Measurements from ENCODE around the gene SFTPD. TPM values are rescaled to one million over a fixed set of nuclear protein-coding genes. Genes with fewer than 3 reads are reported as not detected.
"Not testable (repeated sequence)": the region's sequence is repeated elsewhere in the genome, so short reads cannot be mapped to it uniquely, and the experiment has no call there.

The SFTPD gene
- total RNA-seq, 1 donor from 2014 or later, result not detected

DNA sequence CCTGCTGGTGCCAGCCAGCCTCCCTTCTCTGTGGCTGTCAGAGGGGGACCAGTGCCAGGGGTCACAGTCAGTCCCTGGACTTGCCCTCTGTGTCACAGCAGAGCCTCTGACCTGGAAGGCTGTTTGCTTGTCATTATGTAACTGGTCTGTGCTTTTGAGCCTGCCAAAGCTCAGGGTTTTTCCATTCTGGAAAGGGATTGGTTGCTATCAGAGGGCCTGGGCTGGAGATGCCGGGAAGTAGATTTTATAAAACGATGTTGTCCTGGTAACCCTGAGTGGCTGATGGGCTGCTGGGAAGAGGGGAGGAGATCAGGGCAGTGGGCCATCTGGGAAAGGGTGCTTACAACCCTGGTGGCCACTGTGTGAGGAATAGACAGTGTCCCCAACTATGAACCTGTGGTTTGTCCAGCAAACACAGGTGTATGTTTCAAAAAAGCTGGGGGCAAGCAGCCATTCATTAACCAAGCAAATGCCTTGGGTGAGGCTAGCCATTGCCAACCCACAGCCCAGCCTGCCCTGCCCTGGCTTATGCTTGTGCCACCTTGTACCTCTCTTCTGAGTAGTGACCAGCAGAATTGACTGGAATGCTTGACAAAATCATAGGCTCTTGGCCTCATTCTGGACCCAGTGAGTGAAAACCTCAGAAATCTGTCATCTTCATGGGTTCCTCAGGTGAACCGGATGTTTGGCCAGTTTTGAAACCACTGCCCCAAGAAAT, 21.6 kb downstream of the SFTPD start:
- DNase-seq (ENCODE audit: low read depth), result peak; percentile 18

DNA sequence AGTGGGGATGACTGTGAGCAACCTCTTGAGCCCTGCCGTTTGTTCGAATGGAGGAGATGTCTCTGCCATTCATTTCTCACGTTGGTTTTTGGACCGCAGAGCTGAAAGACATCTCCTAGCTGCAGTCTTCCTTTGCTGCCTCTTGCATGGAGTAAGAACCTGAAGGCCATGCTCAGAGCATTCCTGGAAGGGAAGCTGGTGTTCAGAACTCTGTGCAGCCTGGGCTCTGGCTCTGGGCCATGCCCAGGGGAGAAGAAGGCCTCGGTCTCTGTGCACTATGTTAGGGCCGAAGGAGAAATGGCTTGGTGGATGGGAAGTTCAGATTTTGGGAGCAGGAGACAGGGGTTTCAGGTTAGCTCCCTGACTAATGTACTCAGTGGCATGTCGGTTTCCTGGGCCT, 22.9 kb downstream of the SFTPD start:
- no peak for DNase-seq (ENCODE audit: low read depth)

DNA sequence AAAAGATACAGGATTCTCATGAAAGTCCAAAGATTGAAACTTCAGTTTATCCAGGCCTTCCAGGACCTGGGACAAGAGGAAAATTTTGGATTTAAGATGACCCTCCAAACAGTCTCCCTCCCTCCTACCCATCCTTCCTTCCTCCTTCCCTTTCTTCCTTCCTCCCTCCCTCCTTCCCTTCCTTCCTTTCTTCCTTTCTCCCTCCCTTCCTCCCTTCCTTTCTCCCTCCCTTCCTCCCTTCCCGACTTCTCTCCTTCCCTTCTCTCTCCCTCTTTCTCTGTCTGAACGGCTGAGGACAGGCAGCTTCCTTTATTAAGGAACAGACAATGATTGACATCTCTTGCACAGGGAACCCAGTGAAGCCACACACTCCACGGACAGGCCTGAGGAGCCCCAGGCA, 23.3 kb downstream of the SFTPD start:
- DNase-seq (ENCODE audit: low read depth), result no peak

DNA sequence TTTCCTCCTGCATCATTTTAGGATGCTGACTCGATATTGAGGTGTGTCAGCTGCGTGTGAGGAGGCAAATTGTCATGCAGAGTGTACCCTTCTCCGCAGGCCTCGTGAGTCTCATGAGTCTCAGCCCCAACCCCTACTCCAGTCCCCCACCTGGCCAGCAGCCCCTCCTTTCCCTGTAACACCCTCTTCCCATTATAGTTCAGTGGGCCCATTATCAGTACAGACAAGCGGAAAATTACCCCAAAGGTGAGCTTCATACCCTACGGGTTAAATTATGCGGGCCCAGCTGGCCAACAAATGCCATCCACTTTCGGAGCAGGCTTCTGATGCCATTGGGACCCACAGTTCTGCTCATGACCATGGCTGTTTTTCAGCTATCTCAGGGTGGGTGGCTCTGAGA, 25.2 kb downstream of the SFTPD start:
- DNase-seq (ENCODE audit: low read depth), result no peak

DNA sequence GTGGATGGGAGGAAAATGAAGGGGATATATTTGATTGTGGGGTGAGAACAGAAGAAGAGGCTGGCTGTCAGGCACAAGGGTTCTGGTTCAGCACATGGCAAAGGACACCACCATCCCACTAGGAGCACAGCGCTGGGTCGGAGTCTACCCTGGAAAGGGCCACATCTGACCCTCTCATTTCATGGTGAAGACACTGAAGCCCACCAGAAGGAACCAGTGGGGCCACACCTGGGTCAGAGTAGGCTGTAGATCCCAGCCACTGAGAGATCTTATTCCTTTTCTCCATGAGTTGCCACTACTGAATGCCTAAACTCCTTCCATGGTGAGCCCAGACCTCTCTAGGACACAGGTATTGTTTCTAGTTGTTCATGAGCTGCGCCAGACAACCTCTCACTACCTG, 25.8 kb downstream of the SFTPD start:
- no peak for DNase-seq (ENCODE audit: low read depth)

DNA sequence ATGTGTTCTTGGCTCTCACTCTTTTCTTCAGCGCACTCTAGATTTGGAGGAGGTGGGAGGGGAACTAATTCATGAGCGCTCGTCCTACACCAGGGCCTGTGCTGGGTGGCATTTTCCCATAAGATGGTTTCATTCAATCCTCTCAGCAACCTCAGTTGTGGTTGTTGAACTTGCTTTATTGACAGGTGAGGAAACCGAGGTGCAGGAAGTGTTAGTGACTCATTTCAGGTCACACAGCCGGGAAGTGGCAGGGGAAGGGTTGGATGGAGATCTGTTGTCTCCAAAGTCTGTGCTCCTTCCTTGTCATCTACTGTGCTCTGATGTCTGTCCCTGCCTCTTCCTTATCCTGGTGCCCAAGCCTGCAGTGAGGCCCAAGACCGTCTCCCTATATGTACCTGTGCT, 26.9 kb downstream of the SFTPD start:
- DNase-seq (ENCODE audit: low read depth), result not testable (repeated sequence)

DNA sequence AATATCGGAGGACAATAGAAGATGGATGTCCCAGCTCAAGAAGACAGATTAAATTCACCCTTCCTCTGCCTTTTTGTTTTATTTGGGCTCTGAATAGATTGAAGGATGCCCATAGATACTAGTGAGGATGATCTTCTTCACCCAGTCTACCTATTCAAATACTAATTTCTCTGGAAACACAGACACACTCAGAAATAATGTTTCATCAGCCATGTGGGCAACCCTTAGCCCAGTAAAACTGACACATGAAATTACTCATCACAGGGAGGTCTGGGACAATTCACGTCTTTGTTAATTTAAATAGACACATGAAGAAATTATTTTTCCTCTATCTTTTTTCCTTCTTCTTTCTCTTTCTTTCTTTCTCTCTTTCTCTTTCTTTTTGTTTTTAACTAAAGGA, 33.1 kb downstream of the SFTPD start:
- not testable (repeated sequence) for DNase-seq (ENCODE audit: low read depth)

DNA sequence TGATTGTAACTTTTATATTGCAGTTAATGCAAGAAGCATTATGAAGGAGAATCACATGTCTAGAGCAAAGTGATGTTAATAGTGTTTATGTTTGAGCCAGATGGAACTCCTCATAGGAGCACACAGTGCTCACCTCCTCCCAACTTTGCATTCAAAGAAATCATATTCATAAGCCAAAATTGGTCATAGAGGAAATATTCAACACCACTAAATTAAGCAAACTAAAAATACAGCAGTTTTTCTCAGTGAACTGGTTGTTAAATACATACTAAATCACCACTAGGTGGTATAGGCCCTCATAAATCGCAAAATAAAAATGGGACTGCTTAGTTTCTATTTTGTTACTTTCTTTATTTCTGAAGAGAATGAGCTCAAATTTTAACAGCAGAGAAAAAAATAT, 34.4 kb downstream of the SFTPD start:
- DNase-seq (ENCODE audit: low read depth), result not testable (repeated sequence)

DNA sequence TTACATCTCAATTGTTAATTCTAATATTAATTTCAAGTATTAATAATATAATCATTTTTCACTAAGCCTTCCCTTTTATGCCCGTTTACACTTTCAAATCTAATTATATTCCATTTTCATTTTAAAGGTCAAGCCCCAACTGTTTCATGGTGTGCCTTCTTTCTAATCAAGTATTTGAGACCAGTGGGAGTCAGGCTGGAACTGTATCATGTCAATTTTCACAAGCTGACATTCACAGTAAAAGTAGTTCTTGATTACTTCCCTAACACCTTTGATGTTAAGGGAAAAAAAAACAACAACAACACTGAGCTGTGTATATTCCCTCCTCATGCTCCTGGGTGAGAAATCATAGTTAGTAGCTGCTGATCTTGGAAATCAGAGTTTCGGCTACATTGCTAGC, 38.1 kb downstream of the SFTPD start:
- no peak for DNase-seq (ENCODE audit: low read depth)

DNA sequence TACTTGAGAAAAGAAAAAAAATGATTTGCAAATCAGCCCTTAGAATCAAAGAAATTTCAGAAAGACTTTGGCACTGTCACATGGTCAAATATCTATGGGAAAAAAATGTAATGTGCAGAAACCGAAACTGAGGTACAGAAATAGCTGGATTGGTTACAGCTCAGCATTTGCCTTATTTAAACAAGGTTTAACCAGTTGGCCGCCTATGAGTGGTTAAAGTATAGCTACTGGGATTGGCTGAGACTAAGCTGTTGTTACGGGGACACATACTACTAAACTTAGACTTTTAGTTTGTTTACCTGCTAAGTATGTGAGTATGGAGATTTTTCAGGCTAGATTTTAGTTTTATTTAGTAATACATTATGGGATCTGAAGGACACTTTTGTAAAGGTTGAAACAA, 38.6 kb downstream of the SFTPD start:
- no peak for DNase-seq (ENCODE audit: low read depth)

DNA sequence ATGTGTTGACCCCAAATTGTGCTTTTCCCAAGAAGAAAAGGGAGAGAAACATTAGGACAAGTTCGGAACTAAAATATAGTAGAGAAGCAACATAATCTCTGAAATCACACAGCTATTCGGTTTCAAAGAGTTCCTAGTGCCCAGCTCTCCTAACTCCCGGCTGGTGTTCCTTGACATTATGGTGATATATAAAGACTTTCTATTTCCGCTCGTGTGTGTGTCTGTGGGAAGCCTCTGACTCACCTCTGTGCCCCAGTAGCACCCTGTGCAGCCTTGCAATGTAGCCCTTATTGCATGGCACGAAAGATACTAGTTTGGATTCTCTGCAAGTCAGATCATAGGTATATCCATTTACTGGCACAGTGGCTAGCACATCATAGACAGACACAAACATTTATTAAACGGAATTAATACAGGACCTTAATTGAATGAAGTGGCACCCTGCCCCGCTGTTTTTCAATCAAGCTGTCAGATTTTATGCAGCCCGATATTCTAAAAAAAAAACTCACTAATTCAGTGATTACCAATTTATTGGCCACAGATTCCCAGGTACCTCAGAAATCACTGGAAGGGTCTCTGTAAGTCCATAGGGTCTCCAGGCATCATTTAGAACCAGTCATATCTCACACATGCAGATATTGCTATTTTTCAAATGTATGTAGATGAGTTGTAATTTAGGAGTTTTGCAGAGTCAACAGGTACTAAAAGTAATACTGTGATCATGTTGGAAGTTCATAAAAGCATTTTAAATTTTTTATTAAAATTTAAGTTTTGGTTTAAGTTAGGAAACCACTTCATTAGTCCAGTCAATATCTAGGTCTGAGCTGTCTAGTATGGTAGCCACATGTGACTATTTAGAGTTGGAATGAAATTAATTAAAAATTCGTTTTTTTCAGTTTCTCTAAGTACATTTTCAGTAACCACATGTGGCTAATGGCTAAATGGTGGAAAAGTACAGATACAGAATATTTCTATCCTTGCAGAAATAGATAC, 43.3 kb downstream of the SFTPD start:
- DNase-seq (ENCODE audit: low read depth), result peak; percentile 64

DNA sequence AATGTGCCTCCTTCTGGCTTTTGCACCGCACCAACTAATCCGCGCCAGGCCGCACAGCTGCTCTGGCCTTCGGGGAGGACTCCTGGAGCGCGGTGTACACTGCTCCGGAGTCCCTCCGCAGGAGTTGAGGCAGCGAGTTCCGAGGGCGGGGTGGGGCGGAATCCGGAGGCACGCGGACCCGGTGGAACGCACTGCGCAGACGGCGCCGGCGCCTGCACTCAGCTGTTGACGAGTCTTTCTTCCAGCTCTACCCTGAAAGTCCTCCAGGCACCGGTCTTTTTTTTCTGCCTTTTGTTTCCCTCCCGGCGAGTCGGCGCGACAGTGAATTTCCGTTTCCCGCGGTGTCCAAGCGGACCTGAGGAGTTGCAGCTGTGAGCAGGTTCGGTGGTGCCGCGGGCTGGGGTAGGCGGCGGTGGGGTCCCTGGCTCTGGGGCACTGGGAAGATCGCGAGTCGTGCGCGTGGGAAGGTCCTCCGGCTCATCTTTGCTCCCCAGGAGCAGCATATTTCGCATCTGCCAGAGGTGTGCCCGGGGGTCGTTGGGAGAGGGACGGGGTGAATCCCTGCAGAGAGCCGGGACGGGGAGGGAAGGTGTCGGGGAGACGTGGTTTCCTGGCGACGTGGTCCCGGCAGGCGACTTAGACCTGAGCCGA, 44.1 kb downstream of the SFTPD start:
- peak; percentile 88 for DNase-seq (ENCODE audit: low read depth)

DNA sequence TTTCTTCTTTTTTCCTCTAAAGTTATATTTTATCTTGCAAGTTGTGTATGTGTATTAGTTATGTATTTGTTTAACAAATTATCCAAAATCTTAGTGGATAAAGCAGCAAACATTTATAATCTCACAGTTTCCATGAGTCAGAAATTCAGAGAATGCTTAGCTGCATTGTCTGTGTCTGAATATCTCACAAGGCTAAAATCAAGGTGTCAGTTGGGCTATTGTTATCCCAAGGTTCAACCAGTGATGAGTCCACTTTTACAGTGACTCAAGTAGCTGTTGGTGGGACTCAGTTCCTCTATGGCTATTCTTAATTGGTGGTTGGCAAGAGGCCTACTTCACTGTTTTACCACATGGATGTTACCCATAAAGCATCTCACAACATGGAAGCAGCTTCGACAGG, 47.3 kb downstream of the SFTPD start:
- DNase-seq (ENCODE audit: low read depth), result not testable (repeated sequence)

DNA sequence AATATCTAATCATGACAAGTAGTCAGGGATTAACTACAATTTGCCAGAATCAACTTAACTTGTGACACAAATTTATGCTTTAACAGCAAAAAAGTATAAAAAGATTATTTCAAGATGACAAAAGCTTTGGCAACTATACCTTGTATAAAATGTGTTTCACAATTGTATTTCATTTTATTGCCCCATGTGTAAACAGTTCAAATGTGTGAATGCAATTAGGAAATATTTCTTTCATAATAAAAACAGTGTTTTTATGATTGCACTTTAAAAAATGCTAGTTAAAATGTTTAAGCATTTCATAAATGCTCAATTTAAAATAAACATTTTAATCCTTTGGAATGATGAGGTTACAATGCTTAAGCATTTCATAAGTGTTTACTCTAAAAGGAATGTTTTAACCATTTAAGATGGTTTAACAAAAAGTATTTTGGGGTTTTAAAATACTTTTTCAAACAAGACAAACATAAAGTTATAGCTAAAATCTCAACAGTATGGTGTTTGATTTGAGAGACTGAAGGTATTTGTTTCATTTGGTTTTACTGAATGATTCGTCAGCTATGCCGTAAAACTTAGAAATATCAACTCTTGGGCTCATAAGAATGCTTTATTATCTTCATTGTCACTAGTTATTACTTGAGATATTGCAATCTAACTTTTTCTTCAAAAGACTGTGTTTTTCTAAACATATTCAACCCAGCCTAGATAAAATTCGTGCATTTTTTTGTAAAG, 50.1 kb downstream of the SFTPD start:
- DNase-seq (ENCODE audit: low read depth), result no peak

DNA sequence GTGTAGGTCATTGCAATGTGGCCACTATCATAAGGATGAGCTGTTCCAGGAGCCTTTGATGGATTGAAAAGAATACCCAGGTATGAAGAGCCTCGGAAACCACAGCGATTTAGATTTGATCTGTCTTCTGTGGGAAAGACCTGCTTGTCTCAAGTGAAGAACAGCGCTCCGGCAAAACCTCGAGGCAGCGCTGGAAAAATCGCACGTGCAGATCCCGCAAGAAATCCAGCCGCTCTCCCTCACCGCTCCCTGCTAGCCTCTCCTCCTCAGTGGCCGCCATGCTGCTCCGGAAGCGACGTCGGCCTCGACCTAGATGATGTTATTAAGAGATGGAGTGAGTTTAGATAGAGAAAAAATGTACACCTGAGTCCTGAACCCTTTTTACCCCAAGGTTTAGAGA, 56.0 kb downstream of the SFTPD start:
- DNase-seq (ENCODE audit: low read depth), result not testable (repeated sequence)

DNA sequence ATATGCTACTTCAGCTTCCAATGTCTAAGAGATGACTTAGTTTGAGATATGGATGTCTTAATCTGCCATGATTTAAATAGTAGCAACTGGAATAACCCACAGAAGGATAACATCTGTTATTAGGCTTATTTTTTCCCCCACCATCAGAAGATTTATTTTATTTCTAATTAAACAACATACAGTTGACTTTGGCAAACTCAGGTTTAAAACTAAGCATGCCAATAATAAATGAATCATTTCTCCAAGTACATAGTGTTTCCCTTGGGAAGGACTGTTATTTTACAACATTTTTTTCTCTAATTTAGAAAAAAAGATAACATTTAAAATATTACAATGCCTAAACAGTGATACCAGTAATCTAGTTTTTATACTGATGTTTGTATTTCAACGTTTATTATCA, 58.4 kb downstream of the SFTPD start:
- DNase-seq (ENCODE audit: low read depth), result no peak

DNA sequence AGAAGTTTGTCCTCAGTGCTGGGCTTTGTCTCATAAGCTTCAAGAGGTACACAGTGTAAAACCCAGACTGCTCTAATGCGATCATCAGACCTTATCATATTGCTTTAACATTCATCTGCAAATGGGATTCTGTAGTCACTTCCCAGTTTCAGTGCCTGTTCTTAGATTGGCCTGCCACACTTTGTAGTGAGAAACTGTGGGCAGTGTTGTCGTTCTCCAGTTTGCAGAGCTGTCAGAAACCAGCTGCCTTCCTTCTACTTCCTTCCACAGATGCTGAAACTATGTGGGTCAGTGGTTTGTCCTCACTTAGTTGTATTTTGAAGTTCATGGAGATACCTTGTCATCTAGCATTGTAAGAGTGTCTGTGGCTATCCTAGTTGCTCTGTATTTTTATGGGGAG, 59.9 kb downstream of the SFTPD start:
- DNase-seq (ENCODE audit: low read depth), result peak; percentile 23

Data from myocyte (in vitro differentiated cells).